ENCODE results near the gene ACTA1.
"Not testable (repeated sequence)": the region's sequence is repeated elsewhere in the genome, so short reads cannot be mapped to it uniquely, and the experiment has no call there.

Gene ACTA1

GRCh38 chr1:229438021-229438420 lies 4.1 kb upstream of the ACTA1 start:
- no peak for DNase-seq

- no peak for DNase-seq
Measured at GRCh38 chr1:229437443-229437842, 3.5 kb upstream of the ACTA1 start.

- no peak for DNase-seq
Measured at GRCh38 chr1:229436201-229436600, 2.3 kb upstream of the ACTA1 start.

GRCh38 chr1:229434641-229435051 lies 752 bp upstream of the ACTA1 start:
- DNase-seq: no peak

GRCh38 chr1:229433364-229434004 lies 410 bp downstream of the ACTA1 start:
- DNase-seq: no peak

GRCh38 chr1:229432905-229433304 lies 989 bp downstream of the ACTA1 start:
- DNase-seq: no peak

- no peak for DNase-seq
Measured at GRCh38 chr1:229432116-229432461, 1.8 kb downstream of the ACTA1 start.

GRCh38 chr1:229431284-229432115 lies 2.4 kb downstream of the ACTA1 start:
- DNase-seq: no peak

GRCh38 chr1:229430761-229431283 lies 3.1 kb downstream of the ACTA1 start:
- DNase-seq: peak; percentile 17 to 20

- DNase-seq: no peak
Measured at GRCh38 chr1:229428256-229428655, 5.6 kb downstream of the ACTA1 start.

GRCh38 chr1:229427572-229427971 lies 6.3 kb downstream of the ACTA1 start:
- no peak for DNase-seq

GRCh38 chr1:229425564-229426159 lies 8.2 kb downstream of the ACTA1 start:
- no peak for DNase-seq

GRCh38 chr1:229420765-229421164 lies 13.1 kb downstream of the ACTA1 start:
- no peak for DNase-seq

GRCh38 chr1:229420224-229420623 lies 13.7 kb downstream of the ACTA1 start:
- no peak for DNase-seq

GRCh38 chr1:229418586-229418985 lies 15.3 kb downstream of the ACTA1 start:
- DNase-seq: not testable (repeated sequence)

GRCh38 chr1:229412810-229413209 lies 21.1 kb downstream of the ACTA1 start:
- not testable (repeated sequence) for DNase-seq

- no peak for DNase-seq
Measured at GRCh38 chr1:229412056-229412455, 21.8 kb downstream of the ACTA1 start.

GRCh38 chr1:229411434-229412055 lies 22.3 kb downstream of the ACTA1 start:
- DNase-seq: no peak

GRCh38 chr1:229410692-229411433 lies 23.0 kb downstream of the ACTA1 start:
- no peak for DNase-seq

- no peak for DNase-seq
Measured at GRCh38 chr1:229410370-229410691, 23.6 kb downstream of the ACTA1 start.

- no peak for DNase-seq
Measured at GRCh38 chr1:229409616-229410369, 24.1 kb downstream of the ACTA1 start.

GRCh38 chr1:229408458-229409037 lies 25.3 kb downstream of the ACTA1 start:
- DNase-seq: no peak
